Medulla oblongata (tissue), 1 donor: Measurements from ENCODE around the gene ABCC8.
A peak's percentile ranks its signal among the peaks of the same experiment; 100 is the strongest.

Source experiments
- DNase-seq: peaks from one replicate; pipeline ENCODE4 v3.0.0-alpha.2; 2015; ENCODE audit errors: extremely low spot score

The ABCC8 gene

GRCh38 chr11:17405232-17406005, 71.2 kb downstream of the ABCC8 start:
- peak; percentile 80 for DNase-seq

GRCh38 chr11:17403980-17404759, 72.5 kb downstream of the ABCC8 start:
- no peak for DNase-seq

GRCh38 chr11:17402486-17402885, 74.2 kb downstream of the ABCC8 start:
- no peak for DNase-seq

- no peak for DNase-seq
Measured at GRCh38 chr11:17401841-17402240, 74.8 kb downstream of the ABCC8 start.

GRCh38 chr11:17401316-17401715, 75.3 kb downstream of the ABCC8 start:
- DNase-seq, result no peak

- DNase-seq, result no peak
Measured at GRCh38 chr11:17400048-17400775, 76.4 kb downstream of the ABCC8 start.

- no peak for DNase-seq
Measured at GRCh38 chr11:17399236-17399635, 77.4 kb downstream of the ABCC8 start.

- DNase-seq, result no peak
Measured at GRCh38 chr11:17397311-17398002, 79.2 kb downstream of the ABCC8 start.

GRCh38 chr11:17396598-17397310, 79.9 kb downstream of the ABCC8 start:
- DNase-seq, result no peak

GRCh38 chr11:17395978-17396377, 80.7 kb downstream of the ABCC8 start:
- DNase-seq, result no peak

GRCh38 chr11:17395554-17395961, 81.1 kb downstream of the ABCC8 start:
- no peak for DNase-seq

- no peak for DNase-seq
Measured at GRCh38 chr11:17394743-17395390, 81.8 kb downstream of the ABCC8 start.

GRCh38 chr11:17393472-17393871, 83.2 kb downstream of the ABCC8 start:
- DNase-seq, result no peak

- DNase-seq, result no peak
Measured at GRCh38 chr11:17392872-17393271, 83.8 kb downstream of the ABCC8 start.

GRCh38 chr11:17391493-17392355, 84.9 kb downstream of the ABCC8 start:
- DNase-seq, result no peak

- DNase-seq, result no peak
Measured at GRCh38 chr11:17389957-17390649, 86.5 kb downstream of the ABCC8 start.

- peak; percentile 38 for DNase-seq
Measured at GRCh38 chr11:17389211-17389956, 87.3 kb downstream of the ABCC8 start.

- no peak for DNase-seq
Measured at GRCh38 chr11:17388609-17389210, 87.9 kb downstream of the ABCC8 start, which contains the start of gene KCNJ11. TSS of gene KCNJ11 (minus strand) at chr11:17388659. CDS start at chr11:17388091, 568 bp downstream.
